GM18517 (cell line): ENCODE measurements around the gene C17orf113.

ENCODE experiments used
- ATAC-seq: cut with Tn5 transposase; IDR thresholded peaks from one replicate; pipeline ENCODE4 v1.9.1; 2021; ENCODE audit warnings: mild to moderate bottlenecking, moderate library complexity; ENCODE audit not compliant: unreplicated experiment

C17orf113 gene

DNA sequence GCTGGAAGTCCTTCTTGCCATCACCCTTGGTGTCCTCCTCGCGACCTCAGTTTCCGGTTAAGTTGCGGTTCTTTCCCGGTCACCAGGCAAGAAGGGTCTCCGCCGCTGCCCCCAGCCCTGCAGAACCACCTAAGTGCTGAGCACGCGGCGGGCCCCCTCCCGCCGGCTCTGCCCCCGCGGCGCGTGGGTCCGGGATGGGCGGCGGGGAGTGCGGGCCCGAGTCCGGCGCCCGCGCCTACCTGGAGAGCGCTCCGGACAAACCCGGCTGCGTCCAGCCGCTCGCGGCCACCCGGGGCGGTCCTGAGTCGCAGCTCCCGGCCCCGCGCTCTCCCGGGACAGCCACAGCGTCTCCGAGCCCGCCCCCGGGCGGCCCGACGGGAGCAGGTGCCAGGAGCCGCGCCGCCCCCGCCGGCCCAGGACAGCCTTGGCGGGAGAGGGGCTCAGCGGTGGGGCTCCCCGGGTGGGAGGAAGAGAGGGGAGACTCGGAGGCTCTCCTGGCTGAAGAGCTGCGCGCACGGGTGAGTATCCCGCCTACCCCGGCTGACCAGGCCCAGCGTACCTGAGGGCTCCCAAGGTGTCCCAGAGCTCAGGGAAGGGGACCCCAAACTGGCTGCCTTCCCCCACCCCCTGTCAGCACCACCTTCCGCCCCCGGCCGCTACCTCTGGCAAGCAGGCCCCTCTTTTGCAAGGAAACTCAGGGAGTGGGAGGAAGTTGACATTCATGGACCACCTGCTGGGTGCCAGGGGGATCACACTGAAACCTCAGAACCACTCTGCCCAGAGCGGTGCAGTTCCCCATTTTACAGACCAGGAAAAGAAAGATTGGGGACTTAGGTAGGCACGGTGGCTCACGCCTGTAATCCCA, 22.2 kb upstream of the C17orf113 start:
- ATAC-seq: no peak

DNA sequence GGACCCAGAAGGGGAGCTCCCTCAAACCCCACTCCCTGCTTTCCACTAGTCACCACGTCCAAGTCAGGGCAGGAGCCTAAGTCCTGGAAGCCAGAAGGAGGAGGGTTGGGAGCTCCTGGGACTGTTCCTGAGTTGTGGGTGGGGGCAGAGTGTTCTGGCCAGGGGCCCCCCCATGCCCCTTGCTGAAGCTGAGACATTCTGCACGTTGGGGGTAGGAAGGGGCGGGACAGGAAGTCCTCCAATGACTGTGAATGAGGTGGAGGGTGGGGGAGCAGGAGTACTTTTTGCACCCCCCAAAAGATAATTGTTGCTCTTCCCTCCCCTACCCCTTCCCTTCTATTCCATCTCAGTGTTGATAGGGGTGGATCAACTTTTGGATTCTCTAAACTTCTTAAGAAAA, 21.4 kb upstream of the C17orf113 start:
- no peak for ATAC-seq

DNA sequence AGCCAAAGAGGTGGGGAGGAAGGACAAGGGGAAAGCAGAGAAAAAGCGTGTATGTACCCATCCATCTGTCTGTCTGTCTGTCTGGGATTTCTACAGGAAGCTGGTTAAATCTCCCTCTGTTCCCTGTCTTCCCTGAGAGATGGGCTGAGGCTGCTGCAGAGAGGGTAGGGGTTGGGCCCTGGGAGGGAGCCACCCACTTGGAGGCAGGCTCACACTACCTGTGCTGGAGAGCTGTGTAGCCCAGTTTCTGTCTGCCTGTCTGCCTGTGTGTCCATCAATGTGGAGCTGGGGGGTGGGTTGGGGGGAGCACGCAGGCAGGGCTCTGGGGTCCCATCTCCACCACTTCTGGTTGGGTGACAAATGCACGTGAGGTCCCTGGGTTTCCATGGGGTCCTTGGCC, 18.6 kb upstream of the C17orf113 start:
- no peak for ATAC-seq

DNA sequence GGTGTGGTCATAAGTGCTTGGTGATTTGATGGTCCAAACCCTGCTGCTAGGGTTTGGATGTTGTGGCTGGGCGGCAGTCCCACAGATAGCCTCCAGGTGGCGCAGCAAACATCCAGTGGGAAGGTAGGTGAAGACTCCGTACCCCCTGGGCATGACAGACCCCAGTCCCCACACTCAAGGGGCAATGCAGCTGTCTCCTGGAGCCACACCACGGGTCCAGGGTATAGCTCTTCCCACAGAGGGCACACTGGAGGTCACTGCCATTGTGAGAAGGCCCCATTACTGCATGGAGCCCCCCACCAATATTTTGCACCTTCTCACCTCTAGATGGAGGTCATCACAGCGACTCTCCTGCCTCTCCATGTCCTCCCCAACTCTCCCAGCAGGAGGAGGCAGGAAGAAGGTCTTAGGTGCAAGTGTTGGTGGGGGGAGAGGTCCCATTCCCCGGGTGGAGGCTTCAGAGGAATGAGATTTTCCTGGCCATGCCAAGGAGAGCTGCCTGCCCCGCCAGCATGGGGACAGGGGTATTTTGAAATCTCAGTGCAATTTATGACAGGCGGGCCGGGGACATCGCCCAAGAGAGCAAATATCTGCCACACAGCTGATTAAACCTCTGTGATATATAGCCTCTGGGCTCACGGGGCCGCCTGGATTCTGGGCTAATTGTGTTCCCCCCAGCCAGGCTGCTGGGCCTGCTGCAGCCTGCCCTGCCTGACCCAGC, 17.1 kb upstream of the C17orf113 start:
- no peak for ATAC-seq

DNA sequence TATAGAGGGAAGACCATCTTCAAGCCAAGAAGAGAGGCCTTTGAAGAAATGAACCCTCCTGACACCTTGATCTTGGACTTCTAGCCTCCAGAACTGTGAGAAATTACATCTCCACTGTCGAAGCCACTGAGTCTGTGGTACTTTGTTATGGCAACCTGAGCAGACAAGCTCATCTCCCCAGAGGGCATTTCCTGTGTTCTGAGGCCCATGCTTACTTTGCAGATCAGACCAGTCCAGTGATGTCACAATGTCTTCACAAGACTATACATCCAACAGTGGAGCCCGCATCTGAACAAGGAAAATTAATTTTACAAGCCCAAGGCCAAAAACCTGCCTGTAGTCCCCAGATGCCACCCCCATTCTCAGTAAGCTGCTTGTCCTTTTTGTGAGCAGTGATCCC, 14.8 kb upstream of the C17orf113 start:
- no peak for ATAC-seq

DNA sequence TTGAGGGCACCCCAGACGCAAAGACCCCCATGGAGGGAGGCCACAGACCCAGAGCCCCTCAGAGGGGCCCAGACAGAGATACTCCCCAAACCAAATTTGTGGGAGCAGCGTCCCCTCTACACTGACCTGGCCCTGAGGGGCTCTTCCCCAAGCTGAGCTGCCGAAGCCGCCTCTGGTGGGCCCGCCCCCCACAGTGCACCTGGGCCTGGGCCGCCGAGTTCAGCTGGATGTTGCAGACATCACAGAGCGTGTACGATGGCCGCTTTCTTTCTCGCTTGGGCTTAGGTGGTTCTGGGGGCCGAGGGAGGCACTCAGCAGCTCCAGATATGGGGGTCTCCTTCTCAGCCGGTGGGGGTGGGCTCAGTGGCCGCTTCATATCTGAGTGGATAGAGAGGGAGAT, 12.3 kb upstream of the C17orf113 start:
- ATAC-seq: no peak

DNA sequence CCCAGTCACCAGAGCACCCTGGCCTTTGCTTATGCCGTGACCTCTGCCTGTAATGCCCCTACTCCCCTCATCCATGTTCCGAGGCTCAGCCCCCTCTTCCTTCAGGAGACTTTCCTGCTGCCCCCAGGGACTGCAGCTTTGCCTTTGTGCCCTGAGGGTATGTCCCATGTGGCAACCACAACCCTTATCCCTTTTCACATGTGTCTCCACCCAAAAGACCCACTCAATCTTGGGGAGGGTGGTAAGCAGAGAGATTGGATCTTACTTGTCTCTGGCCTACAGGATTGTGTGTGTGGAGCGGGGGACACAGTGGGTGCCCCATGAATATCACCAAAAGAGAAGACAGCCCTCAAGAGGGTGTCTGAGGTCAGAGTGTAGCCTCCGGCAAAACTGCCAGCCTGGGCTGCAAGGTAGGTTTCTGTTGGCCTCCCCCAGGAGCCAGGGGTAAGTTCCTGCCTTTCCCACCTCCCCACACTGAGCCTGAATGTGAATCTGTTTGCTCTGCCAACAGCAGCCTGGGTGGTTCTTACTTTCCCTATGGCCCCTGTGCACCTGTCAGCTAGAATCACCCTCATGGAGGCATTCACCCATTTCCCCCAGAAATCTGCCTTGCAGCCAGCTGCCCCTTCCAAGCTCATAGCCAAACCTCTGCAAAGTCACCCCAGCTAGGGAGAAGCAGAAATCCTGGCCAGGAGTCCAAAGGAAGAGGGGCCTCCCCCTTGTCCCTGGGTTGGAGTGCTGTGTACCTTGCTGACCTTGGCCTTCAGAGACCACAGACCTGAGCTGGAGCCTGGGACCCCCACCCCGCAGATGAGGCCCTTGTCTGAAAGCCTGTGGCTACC, 11.5 kb upstream of the C17orf113 start:
- ATAC-seq: no peak

DNA sequence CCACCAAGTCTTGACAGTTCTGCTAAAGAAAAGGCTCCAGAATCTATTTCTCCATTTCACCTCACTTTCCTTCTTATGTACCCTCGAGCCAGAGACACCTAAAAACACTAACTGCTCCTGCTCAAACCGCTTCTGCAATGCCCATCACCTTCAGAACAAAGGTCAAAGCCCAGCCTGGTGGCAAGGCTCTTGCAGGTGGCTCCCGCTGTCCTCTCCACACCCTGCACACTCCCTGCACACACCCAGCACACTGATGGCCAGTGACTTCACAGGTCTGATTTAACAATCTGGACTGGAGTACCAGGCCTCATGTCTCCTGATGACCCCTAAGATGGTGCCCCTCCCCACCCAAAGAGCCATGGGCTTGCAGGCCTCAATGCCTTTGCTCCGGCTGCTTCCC, 9.8 kb upstream of the C17orf113 start:
- no peak for ATAC-seq

DNA sequence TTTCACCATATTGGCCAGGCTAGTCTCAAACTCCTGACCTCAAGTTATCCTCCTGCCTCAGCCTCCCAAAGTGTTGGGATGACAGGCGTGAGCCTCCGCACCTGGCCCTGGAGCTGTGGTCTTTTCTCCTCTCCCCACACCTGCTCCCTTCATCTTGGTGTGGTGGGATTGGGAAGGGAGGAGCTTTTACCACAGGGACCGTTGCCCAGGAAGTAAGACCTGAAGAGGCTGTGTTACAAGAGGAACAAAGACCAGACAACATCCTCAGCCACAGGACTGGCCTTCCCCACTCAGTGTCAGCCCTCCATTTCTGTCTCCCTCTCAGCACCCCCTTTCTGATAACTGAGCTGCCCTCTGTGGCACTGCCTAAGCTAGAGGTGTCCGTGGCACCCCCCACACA, 9.4 kb upstream of the C17orf113 start:
- ATAC-seq: no peak

DNA sequence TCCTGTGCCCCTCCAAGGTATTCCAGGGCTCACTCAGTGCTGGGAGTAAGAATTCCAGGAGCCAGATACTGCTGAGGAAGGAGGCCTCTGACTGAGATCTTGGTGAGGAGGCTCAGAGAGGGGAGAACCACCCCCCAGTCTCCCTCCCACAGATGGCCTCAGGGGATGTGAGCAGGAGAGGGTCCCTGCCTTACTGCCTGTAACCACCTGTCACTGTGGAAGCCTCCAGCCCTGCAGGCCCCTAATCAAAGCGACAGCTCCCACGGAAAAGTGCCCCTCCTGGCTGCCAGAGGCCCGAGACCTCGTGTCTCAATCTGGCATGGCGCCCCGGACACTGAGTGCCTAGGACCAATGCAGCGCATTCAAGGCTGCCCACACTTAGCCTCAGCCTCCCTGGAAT, 7.7 kb upstream of the C17orf113 start:
- no peak for ATAC-seq

DNA sequence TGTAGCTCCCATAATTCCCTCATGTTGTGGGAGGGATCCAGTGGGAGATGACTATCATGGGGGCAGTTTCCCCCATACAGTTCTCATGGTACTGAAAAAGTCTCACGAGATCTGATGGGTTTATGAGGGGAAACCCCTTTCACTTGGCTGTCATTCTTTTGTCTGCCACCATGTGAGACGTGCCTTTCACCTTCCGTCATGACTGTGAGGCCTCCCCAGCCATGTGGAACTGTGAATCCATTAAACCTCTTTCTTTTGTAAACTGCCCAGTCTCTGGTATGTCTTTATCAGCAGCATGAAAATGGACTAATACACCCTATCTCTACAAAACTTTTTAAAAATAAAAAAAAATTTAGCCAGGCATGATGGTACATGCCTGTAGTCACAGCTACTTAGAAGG, 6.2 kb upstream of the C17orf113 start:
- ATAC-seq: no peak

DNA sequence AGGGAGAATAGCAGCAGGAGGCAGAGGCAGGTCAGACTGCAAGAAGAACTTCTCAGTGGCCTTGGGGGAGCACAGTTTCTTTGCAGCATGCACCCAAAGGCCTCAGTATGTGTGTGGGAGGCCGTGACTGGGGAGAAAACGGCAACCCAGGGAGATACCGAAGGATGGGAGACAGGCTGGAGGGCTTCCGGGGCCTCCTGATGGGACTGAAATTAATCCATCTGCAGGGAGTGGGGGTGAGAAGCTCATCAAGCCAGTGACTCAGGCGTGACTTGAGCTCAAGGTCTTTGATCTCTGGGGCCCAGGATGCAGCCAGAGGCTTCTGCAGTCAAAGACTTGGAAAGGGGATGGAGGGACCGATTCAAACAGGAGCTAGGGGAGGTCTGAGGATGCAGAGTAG, 5.1 kb upstream of the C17orf113 start:
- no peak for ATAC-seq

DNA sequence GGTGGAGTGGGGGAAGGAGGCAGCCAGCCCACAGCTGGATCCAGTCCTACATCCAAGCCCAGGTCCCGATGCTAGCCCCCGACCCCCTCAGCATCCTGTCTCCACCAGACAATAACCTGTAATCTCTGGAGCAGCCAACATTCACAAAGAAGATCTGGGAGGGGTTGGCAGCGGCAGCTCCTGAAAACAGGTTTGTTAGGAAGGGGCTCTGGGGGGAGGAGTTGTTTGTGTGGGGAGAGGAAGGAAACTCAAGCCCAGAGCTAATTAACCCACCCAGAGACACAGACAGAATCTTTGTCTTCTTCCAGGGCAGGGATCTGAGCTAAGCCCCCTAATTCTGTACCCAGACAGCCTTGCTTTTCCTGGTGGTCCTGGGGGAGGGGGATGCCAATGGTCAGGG, 4.6 kb upstream of the C17orf113 start:
- no peak for ATAC-seq

DNA sequence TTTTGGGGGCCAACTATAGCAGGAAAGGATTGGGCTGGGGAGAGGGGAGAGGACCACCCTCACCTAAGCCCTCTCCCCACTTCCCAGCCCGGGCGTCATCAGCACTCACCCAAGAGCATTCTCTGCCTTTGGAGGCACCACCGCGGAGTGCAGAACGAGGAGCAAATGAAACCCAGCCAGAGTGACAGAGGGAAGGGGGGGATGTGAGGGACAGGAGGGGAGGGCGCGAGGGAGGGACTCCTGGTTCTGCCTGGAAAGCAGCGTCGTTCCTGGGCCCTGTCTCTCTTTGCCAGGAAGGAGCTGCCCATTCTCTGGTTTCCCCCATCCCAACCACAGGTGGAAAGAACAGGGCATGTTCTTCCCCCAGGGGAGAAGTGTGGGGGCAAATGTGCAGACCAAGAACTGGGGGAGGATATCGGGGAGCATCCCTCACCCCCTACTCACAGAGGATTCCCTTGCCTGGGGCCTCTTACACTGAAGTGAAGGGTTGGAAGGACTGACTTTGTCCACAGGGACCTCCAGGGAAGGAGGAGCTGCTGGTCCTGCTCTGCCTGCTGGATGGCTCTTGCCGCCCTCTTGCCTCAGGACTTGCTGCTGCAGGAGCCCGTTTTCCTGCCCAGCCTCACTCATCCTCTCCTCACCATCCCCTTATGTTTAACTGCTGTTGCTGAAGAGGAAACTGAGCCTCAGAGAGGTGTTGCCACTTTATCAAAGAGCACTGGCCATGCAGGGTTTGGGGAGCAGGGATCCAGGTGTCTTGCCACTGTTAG, 3.5 kb upstream of the C17orf113 start:
- ATAC-seq: no peak

DNA sequence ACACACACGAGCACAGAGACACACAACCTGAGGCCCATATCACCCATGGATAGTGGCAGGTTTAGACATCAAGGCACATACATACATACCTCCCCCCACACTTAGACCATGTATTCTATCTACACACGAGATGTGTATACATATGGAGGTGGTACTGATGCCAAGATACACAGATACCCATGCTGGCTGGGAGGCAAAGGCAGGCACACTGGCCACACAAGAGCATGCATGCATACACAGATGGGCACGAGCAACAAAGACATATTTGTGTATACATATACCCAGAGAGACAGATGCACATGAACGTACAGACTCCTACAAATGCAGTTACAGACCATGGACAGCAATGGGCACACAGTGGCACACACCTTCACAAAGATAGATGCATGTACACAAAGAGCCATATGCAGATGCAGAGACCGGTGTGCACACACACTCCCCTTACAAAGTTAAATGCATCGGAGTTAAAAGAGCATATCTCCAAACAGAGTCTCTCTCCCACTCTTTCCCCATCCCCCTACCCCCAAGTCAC, 2.0 kb upstream of the C17orf113 start:
- no peak for ATAC-seq

DNA sequence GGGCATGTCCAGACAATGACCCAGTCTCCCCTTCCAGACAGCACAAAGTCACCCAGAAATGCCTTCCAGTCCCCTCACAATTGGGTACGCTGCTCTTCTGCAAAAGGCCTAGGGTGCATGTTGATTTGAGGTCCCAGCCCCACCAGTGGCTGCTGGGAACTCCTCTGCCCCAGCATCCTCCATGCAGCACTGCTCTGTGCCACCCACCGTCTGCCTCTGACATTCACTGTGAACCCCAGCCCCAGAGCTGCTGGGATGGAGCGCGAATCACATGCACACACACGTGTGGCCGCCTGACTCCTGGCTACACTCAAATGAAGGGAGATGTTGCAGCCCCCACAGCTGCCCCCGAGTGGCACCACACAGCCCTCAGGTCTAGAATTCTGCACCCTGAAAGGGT, 1.2 kb upstream of the C17orf113 start:
- ATAC-seq: no peak

DNA sequence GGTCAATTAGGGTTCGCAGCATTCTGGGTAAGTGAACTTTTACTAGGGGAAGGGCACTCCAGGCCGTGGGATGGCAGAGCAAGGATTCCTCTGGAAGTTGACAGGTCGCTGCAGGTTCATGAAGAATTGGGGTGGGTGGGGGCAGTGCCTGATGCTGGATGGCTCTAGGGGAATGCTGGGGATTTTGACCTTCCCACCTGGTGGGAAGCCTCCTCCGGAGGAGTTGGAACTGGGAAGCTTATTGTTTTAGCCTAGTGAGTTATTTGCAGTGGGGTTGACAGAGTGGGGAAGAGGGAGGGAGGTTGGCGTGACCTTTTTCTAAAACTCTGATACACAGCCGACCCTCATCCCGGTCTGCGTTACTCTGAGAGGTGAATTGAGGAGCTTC, 606 bp upstream of the C17orf113 start:
- no peak for ATAC-seq

DNA sequence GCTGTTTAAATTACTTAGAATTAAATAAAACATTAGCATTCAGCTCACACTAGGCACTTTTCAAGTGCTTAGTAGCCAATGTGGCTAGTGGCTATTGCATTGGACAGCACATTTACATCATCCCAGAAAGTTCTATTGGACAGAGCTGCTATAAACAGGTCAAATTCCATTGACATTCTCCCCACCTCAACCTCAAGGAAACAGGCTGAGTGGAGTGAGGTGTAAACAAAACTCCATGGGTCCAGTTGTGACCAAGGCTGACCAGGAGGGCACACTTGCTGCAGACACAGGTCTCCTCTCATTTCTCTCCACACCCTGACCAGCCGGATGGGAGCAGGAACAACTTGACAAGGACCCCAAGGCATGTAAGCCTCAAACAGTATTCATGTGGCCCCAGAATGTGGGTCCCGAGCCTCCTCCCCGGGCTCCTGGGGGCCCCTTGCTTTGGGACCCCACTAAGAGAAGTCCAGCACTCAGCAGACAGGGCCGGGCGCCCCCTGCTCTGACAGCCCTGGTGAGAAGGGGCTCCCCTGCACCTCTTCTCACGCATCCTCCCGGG, 488 bp downstream of the C17orf113 start:
- ATAC-seq: no peak

DNA sequence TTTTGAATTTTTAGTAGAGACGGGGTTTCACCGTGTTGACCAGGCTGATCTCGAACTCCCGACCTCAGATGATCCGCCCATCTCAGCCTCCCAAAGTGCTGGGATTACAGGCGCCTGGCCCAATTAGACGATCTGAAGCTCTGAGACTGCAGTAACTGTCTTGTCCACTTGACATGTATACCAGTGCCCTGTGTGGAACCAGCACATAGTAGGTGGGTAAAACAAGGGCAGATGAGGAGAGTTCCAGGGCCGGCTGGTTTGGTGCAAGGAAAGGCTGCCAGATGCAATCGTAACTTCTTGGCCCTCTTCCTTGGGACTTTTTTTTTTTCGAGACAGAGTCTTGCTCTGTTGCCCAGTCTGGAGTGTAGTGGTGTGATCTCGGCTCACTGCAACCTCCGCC, 3.1 kb downstream of the C17orf113 start:
- no peak for ATAC-seq

DNA sequence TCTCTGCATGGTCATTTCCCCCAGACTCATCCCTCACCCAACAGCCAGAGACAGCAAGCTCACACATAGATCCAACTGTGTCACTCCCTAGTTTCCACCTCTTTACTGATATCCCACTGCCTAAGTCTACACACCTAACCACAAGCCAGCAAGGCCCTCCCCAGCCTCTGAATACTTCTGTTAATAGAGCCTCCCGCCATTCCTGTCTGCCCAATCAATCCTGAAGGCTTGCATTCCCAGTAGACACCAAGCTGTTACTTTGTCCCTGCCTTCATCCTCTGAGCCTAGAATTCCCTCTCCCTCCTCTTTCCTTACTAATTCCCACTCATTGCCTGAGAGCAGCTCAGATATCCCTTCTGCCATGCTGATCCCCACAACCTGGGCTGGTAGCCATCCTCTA, 4.7 kb downstream of the C17orf113 start:
- no peak for ATAC-seq
